Testis (tissue), 2 donors: ENCODE measurements around the gene VSIG10.

ENCODE experiments used
- CTCF ChIP-seq, 3 experiments: fragments of 450-650 bp in 2 of 3; fragments of 200-600 bp in 1 of 3; sonication (generic) in 1 of 3; IDR thresholded peaks; one replicate each; pipeline ENCODE4 v1.5.1; 2016 to 2019; ENCODE audit warnings: antibody characterized with exemption in 3 of 3, mild to moderate bottlenecking in 2 of 3, moderate library complexity in 1 of 3
- POLR2A ChIP-seq: fragments of 450-650 bp; IDR thresholded peaks from one replicate; pipeline ENCODE4 v1.6.1; 2017; ENCODE audit warnings: antibody characterized with exemption, mild to moderate bottlenecking, moderate library complexity

DNA sequence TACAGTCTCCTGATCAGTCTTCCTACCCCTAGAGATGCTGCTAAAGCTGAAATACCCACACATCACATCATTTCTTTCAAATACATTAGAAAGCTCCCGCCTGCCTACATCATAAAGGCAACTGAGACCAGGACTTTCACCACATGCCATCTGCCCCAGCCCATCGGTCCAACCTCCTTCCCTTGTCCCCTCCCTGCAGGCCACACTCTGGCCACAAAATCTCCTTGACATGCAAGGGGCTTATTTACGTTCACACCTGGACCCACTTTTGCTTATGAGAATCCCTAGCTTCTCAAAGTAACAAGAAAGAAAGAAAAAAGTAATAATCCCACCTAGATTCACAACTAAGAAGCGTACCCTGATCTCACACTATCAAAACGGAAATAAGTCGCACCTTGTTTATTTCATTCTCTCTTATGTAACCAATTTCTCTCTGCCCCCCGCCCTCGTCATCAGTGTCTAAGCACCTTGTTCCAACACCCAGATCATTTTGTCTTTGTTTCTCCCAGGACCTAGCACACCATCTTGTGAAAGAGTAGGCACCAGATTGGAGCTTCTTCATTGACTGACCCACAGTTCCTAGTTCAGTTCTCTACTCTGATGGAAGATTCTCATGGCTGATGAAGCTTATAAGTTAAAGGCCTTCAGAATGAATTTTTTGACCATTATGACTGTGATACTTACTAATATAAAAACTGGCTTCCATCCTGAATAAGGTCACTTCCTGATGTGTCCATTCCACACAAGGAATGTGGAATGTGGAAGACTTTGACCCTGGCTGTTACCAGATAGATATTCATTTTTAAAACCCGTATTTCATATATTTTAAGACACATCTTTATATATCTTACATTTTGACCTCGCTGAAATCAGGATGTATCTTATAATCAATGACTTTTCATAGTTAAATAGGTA, 50.5 kb downstream of the VSIG10 start:
- TF ChIP-seq CTCF (IDR thresholded peaks at IDR 0.05) (no peak), POLR2A (no peak)
